OCI-LY1 (cell line): ENCODE results near the gene NOD2.
A peak's percentile ranks its signal among the peaks of the same experiment; 100 is the strongest.

Experiments
- H2AFZ ChIP-seq: fragments of 200-600 bp; sonication (generic), shearing (Covaris generic); 2 replicates; pipeline ENCODE4 v1.6.0; 2014; ENCODE audit warnings: antibody characterized with exemption, mild to moderate bottlenecking, low read length
- H3F3A ChIP-seq: fragments of 200-600 bp; sonication (generic), shearing (Covaris generic); 2 replicates; pipeline ENCODE4 v1.6.0; 2014; ENCODE audit warnings: mild to moderate bottlenecking, antibody characterized with exemption, low read length, moderate library complexity; ENCODE audit not compliant: insufficient read depth
- H3K27ac ChIP-seq: fragments of 200-600 bp; sonication (generic); 2 replicates; pipeline ENCODE4 v1.5.1; 2014; ENCODE audit warnings: low read length, mixed run types, mild to moderate bottlenecking, low read depth; ENCODE audit not compliant: poor library complexity, severe bottlenecking
- H3K27me3 ChIP-seq: fragments of 200-600 bp; sonication (generic); 2 replicates; pipeline ENCODE4 v1.6.0; 2014; ENCODE audit warnings: antibody characterized with exemption, mild to moderate bottlenecking, low read length, moderate library complexity; ENCODE audit not compliant: insufficient read depth
- H3K36me3 ChIP-seq: fragments of 200-600 bp; sonication (generic); 2 replicates; pipeline ENCODE4 v1.6.1; 2014; ENCODE audit warnings: mild to moderate bottlenecking, antibody characterized with exemption, low read length, moderate library complexity, mixed read lengths; ENCODE audit not compliant: insufficient read depth
- H3K4me1 ChIP-seq: fragments of 200-600 bp; sonication (generic); 2 replicates; pipeline ENCODE4 v1.5.1; 2014; ENCODE audit warnings: mild to moderate bottlenecking, low read length, moderate library complexity; ENCODE audit not compliant: insufficient read depth, severe bottlenecking
- H3K4me2 ChIP-seq: fragments of 200-600 bp; sonication (generic), shearing (Covaris generic); 2 replicates; pipeline ENCODE4 v1.6.1; 2014; ENCODE audit warnings: low read length
- H3K4me3 ChIP-seq: fragments of 200-600 bp; sonication (generic); 2 replicates; pipeline ENCODE4 v1.5.1; 2014; ENCODE audit warnings: low read length, low read depth, mild to moderate bottlenecking, mixed read lengths; ENCODE audit not compliant: poor library complexity, severe bottlenecking
- H3K79me2 ChIP-seq: fragments of 200-600 bp; shearing (Covaris generic); 2 replicates; pipeline ENCODE4 v1.6.1; 2016; ENCODE audit warnings: mixed run types, low read length, mixed read lengths; ENCODE audit not compliant: insufficient read depth
- H3K9ac ChIP-seq: fragments of 200-600 bp; sonication (generic), shearing (Covaris generic); 2 replicates; pipeline ENCODE4 v1.6.1; 2014; ENCODE audit warnings: mild to moderate bottlenecking, low read length, mixed read lengths
- H3K9me2 ChIP-seq: fragments of 200-600 bp; sonication (generic), shearing (Covaris generic); 2 replicates; pipeline ENCODE4 v1.6.1; 2014; ENCODE audit warnings: low read depth, mild to moderate bottlenecking, low read length, mixed read lengths
- H3K9me3 ChIP-seq: fragments of 200-600 bp; shearing (Covaris generic); 2 replicates; pipeline ENCODE4 v1.6.1; 2014; ENCODE audit warnings: low read length, mixed read lengths
- H4K20me1 ChIP-seq: fragments of 200-600 bp; sonication (generic), shearing (Covaris generic); 2 replicates; pipeline ENCODE4 v1.6.0; 2016; ENCODE audit warnings: mild to moderate bottlenecking, low read length; ENCODE audit not compliant: insufficient read depth
- EZH2 ChIP-seq: fragments of 200-600 bp; sonication (generic), shearing (Covaris generic); IDR thresholded peaks from 2 replicates; pipeline ENCODE4 v1.8.0; 2017; ENCODE audit warnings: borderline replicate concordance, mixed run types, mild to moderate bottlenecking, antibody characterized with exemption, low read length, moderate library complexity, mixed read lengths
- TF ChIP-seq, protein P1 (sequence below): fragments of 200-600 bp; sonication (generic), shearing (Covaris generic); IDR thresholded peaks from 2 replicates; pipeline ENCODE4 v1.5.1; 2017; ENCODE audit warnings: mild to moderate bottlenecking, antibody characterized with exemption, low read length, moderate library complexity, mixed read lengths

The NOD2 gene

GRCh38 chr16:50776037-50776436 is 82.6 kb downstream of the NOD2 start:
- Histone ChIP-seq H3K9me3 (no peaks in the 10 kb centered on the region), H3F3A (no peaks in the 10 kb centered on the region), H3K4me1 (no peaks in the 10 kb centered on the region), H4K20me1 (no peaks in the 10 kb centered on the region), H3K27me3 (no peaks in the 10 kb centered on the region), H3K9me2 (no peaks in the 10 kb centered on the region), H3K4me3 (no peak overlapping the region), H3K27ac (no peak overlapping the region), H3K4me2 (no peak overlapping the region), H3K9ac (no peak overlapping the region), H3K79me2 (no peaks in the 10 kb centered on the region), H2AFZ (no peak overlapping the region), H3K36me3 (peaks cover 15% of the 10 kb centered on the region)
- TF ChIP-seq, protein P1, sequence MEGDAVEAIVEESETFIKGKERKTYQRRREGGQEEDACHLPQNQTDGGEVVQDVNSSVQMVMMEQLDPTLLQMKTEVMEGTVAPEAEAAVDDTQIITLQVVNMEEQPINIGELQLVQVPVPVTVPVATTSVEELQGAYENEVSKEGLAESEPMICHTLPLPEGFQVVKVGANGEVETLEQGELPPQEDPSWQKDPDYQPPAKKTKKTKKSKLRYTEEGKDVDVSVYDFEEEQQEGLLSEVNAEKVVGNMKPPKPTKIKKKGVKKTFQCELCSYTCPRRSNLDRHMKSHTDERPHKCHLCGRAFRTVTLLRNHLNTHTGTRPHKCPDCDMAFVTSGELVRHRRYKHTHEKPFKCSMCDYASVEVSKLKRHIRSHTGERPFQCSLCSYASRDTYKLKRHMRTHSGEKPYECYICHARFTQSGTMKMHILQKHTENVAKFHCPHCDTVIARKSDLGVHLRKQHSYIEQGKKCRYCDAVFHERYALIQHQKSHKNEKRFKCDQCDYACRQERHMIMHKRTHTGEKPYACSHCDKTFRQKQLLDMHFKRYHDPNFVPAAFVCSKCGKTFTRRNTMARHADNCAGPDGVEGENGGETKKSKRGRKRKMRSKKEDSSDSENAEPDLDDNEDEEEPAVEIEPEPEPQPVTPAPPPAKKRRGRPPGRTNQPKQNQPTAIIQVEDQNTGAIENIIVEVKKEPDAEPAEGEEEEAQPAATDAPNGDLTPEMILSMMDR, result no peak
- TF ChIP-seq EZH2, result no peak

GRCh38 chr16:50778284-50779163 is 85.1 kb downstream of the NOD2 start:
- H3K4me1 ChIP-seq, result no peaks in the 10 kb centered on the region
- peaks cover 24% of the 10 kb centered on the region; the same call in 1 of the 2 replicates for H3K36me3 ChIP-seq
- H3K9ac ChIP-seq, result no peak overlapping the region
- no peak overlapping the region for H3K27ac ChIP-seq
- no peak for TF ChIP-seq EZH2
- TF ChIP-seq, protein P1, result no peak
- no peak overlapping the region for H2AFZ ChIP-seq
- no peak overlapping the region for H3K4me2 ChIP-seq
- no peaks in the 10 kb centered on the region for H4K20me1 ChIP-seq
- H3K4me3 ChIP-seq, result no peak overlapping the region
- H3K27me3 ChIP-seq, result no peaks in the 10 kb centered on the region
- no peaks in the 10 kb centered on the region for H3K9me2 ChIP-seq
- H3F3A ChIP-seq, result no peaks in the 10 kb centered on the region
- H3K79me2 ChIP-seq, result no peaks in the 10 kb centered on the region
- H3K9me3 ChIP-seq, result no peaks in the 10 kb centered on the region

- no peak overlapping the region for H3K4me3 ChIP-seq
- no peak overlapping the region for H3K4me2 ChIP-seq
- H3K27me3 ChIP-seq, result no peaks in the 10 kb centered on the region
- no peaks in the 10 kb centered on the region for H3F3A ChIP-seq
- H2AFZ ChIP-seq, result no peak overlapping the region
- H3K36me3 ChIP-seq, result peaks cover 24% of the 10 kb centered on the region; the same call in 1 of the 2 replicates
- H3K79me2 ChIP-seq, result no peaks in the 10 kb centered on the region
- no peaks in the 10 kb centered on the region for H4K20me1 ChIP-seq
- H3K4me1 ChIP-seq, result no peaks in the 10 kb centered on the region
- no peak overlapping the region for H3K9ac ChIP-seq
- TF ChIP-seq, protein P1, result peak; percentile 11; the same call in 1 of the 2 replicates
- TF ChIP-seq EZH2, result no peak
- H3K9me3 ChIP-seq, result no peaks in the 10 kb centered on the region
- no peaks in the 10 kb centered on the region for H3K9me2 ChIP-seq
- no peak overlapping the region for H3K27ac ChIP-seq
These were observed 87.6 kb downstream of the NOD2 start for GRCh38 chr16:50781043-50781442.
